OCI-LY1 (cell line): ENCODE measurements around the gene GSDME.

Experiments used
- H2AFZ ChIP-seq: fragments of 200-600 bp; sonication (generic), shearing (Covaris generic); 2 replicates; pipeline ENCODE4 v1.6.0; 2014; ENCODE audit warnings: antibody characterized with exemption, mild to moderate bottlenecking, low read length
- H3F3A ChIP-seq: fragments of 200-600 bp; sonication (generic), shearing (Covaris generic); 2 replicates; pipeline ENCODE4 v1.6.0; 2014; ENCODE audit warnings: mild to moderate bottlenecking, antibody characterized with exemption, low read length, moderate library complexity; ENCODE audit not compliant: insufficient read depth
- H3K27ac ChIP-seq: fragments of 200-600 bp; sonication (generic); 2 replicates; pipeline ENCODE4 v1.5.1; 2014; ENCODE audit warnings: low read length, mixed run types, mild to moderate bottlenecking, low read depth; ENCODE audit not compliant: poor library complexity, severe bottlenecking
- H3K27me3 ChIP-seq: fragments of 200-600 bp; sonication (generic); 2 replicates; pipeline ENCODE4 v1.6.0; 2014; ENCODE audit warnings: antibody characterized with exemption, mild to moderate bottlenecking, low read length, moderate library complexity; ENCODE audit not compliant: insufficient read depth
- H3K36me3 ChIP-seq: fragments of 200-600 bp; sonication (generic); 2 replicates; pipeline ENCODE4 v1.6.1; 2014; ENCODE audit warnings: mild to moderate bottlenecking, antibody characterized with exemption, low read length, moderate library complexity, mixed read lengths; ENCODE audit not compliant: insufficient read depth
- H3K4me1 ChIP-seq: fragments of 200-600 bp; sonication (generic); 2 replicates; pipeline ENCODE4 v1.5.1; 2014; ENCODE audit warnings: mild to moderate bottlenecking, low read length, moderate library complexity; ENCODE audit not compliant: insufficient read depth, severe bottlenecking
- H3K4me2 ChIP-seq: fragments of 200-600 bp; sonication (generic), shearing (Covaris generic); 2 replicates; pipeline ENCODE4 v1.6.1; 2014; ENCODE audit warnings: low read length
- H3K4me3 ChIP-seq: fragments of 200-600 bp; sonication (generic); 2 replicates; pipeline ENCODE4 v1.5.1; 2014; ENCODE audit warnings: low read length, low read depth, mild to moderate bottlenecking, mixed read lengths; ENCODE audit not compliant: poor library complexity, severe bottlenecking
- H3K79me2 ChIP-seq: fragments of 200-600 bp; shearing (Covaris generic); 2 replicates; pipeline ENCODE4 v1.6.1; 2016; ENCODE audit warnings: mixed run types, low read length, mixed read lengths; ENCODE audit not compliant: insufficient read depth
- H3K9ac ChIP-seq: fragments of 200-600 bp; sonication (generic), shearing (Covaris generic); 2 replicates; pipeline ENCODE4 v1.6.1; 2014; ENCODE audit warnings: mild to moderate bottlenecking, low read length, mixed read lengths
- H3K9me2 ChIP-seq: fragments of 200-600 bp; sonication (generic), shearing (Covaris generic); 2 replicates; pipeline ENCODE4 v1.6.1; 2014; ENCODE audit warnings: low read depth, mild to moderate bottlenecking, low read length, mixed read lengths
- H3K9me3 ChIP-seq: fragments of 200-600 bp; shearing (Covaris generic); 2 replicates; pipeline ENCODE4 v1.6.1; 2014; ENCODE audit warnings: low read length, mixed read lengths
- H4K20me1 ChIP-seq: fragments of 200-600 bp; sonication (generic), shearing (Covaris generic); 2 replicates; pipeline ENCODE4 v1.6.0; 2016; ENCODE audit warnings: mild to moderate bottlenecking, low read length; ENCODE audit not compliant: insufficient read depth
- CTCF ChIP-seq: fragments of 200-600 bp; sonication (generic), shearing (Covaris generic); IDR thresholded peaks from 2 replicates; pipeline ENCODE4 v1.5.1; 2017; ENCODE audit warnings: mild to moderate bottlenecking, antibody characterized with exemption, low read length, moderate library complexity, mixed read lengths
- EZH2 ChIP-seq: fragments of 200-600 bp; sonication (generic), shearing (Covaris generic); IDR thresholded peaks from 2 replicates; pipeline ENCODE4 v1.8.0; 2017; ENCODE audit warnings: borderline replicate concordance, mixed run types, mild to moderate bottlenecking, antibody characterized with exemption, low read length, moderate library complexity, mixed read lengths

Gene GSDME

GRCh38 chr7:24714676-24715010 is 42.6 kb downstream of the GSDME start:
- TF ChIP-seq CTCF, result no peak
- no peak for TF ChIP-seq EZH2
- peaks cover 20% of the 10 kb centered on the region for H3K4me1 ChIP-seq
- no peak overlapping the region for H3K4me2 ChIP-seq

GRCh38 chr7:24713850-24714675 is 43.2 kb downstream of the GSDME start:
- no peaks in the 10 kb centered on the region for H3K79me2 ChIP-seq
- H3K36me3 ChIP-seq, result no peaks in the 10 kb centered on the region
- no peak for TF ChIP-seq CTCF
- no peak for TF ChIP-seq EZH2
- H3K27me3 ChIP-seq, result 0 out of 2 replicates have a peak, but pooled peaks cover 6% of the 10 kb centered on the region
- H3K4me1 ChIP-seq, result peaks cover 15% of the 10 kb centered on the region
- no peaks in the 10 kb centered on the region for H3K9me3 ChIP-seq
- no peaks in the 10 kb centered on the region for H3K9me2 ChIP-seq
- H3K4me3 ChIP-seq, result no peak overlapping the region
- H2AFZ ChIP-seq, result no peak overlapping the region
- H3K9ac ChIP-seq, result no peak overlapping the region
- H3F3A ChIP-seq, result no peaks in the 10 kb centered on the region
- H3K4me2 ChIP-seq, result no peak overlapping the region
- H3K27ac ChIP-seq, result no peak overlapping the region
- no peaks in the 10 kb centered on the region for H4K20me1 ChIP-seq

More at GRCh38 chr7:24714676-24715010, 42.6 kb downstream of the GSDME start:
- Histone ChIP-seq H3K9ac (no peak overlapping the region), H3K27ac (no peak overlapping the region), H3K4me3 (no peak overlapping the region), H3K27me3 (0 out of 2 replicates have a peak, but pooled peaks cover 6% of the 10 kb centered on the region), H3K9me2 (no peaks in the 10 kb centered on the region), H2AFZ (no peak overlapping the region), H3F3A (no peaks in the 10 kb centered on the region), H3K9me3 (no peaks in the 10 kb centered on the region), H4K20me1 (no peaks in the 10 kb centered on the region), H3K79me2 (no peaks in the 10 kb centered on the region), H3K36me3 (no peaks in the 10 kb centered on the region)

- H3K9me2 ChIP-seq, result no peaks in the 10 kb centered on the region
- H3K4me1 ChIP-seq, result peaks cover 6% of the 10 kb centered on the region
- no peak overlapping the region for H3K4me3 ChIP-seq
- no peak overlapping the region for H3K9ac ChIP-seq
- no peaks in the 10 kb centered on the region for H4K20me1 ChIP-seq
- H3K79me2 ChIP-seq, result no peaks in the 10 kb centered on the region
- H3K4me2 ChIP-seq, result no peak overlapping the region
- H3K9me3 ChIP-seq, result no peaks in the 10 kb centered on the region
- no peaks in the 10 kb centered on the region for H3K36me3 ChIP-seq
- H3F3A ChIP-seq, result no peaks in the 10 kb centered on the region
- 0 out of 2 replicates have a peak, but pooled peaks cover 6% of the 10 kb centered on the region for H3K27me3 ChIP-seq
- no peak overlapping the region for H2AFZ ChIP-seq
- H3K27ac ChIP-seq, result no peak overlapping the region
- TF ChIP-seq EZH2 (no peak), CTCF (no peak)
Observed at GRCh38 chr7:24713039-24713793, 44.0 kb downstream of the GSDME start.
